ENCODE measurements around the gene SLC7A4. TPM values are rescaled to one million over a fixed set of nuclear protein-coding genes. Genes with fewer than 3 reads are reported as not detected.
"Not testable (repeated sequence)": the region's sequence is repeated elsewhere in the genome, so short reads cannot be mapped to it uniquely, and the experiment has no call there.

Gene SLC7A4
- total and polyA plus RNA-seq, 4 donors: 0.15 TPM; not detected in 3

DNA sequence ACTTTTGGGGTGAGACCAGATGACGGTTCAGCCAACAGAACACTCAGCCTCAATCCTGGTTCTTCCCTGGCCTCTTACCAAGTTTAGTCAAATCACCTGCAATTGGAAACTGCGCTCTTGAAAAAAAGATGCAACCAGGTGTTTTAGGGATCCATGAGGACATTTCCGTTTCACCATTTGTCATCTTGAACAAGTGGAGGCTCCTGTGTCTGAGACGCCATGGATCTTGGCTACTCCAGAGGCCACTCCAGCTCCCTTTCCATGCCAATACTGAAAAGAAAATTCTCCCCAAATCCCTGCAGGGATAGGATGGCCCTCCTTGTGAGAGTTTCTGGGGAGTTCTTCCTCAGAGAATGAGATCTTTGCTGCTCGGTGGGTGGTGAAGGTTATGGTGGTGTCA is 41.1 kb upstream of the SLC7A4 start:
- 88% methylated on average over 5 of the region's 5 CpGs for WGBS, 2 donors
- H3K36me3 ChIP-seq (ENCODE audit: control insufficient read depth in 1 of 2, insufficient read depth in 2 of 2, low read length in 1 of 2): no peaks in the 10 kb centered on the region
- H3K27ac ChIP-seq (ENCODE audit: low read depth in 1 of 2, low read length in 2 of 2): no peak overlapping the region
- ATAC-seq (ENCODE audit: low FRiP score) (no peak), DNase-seq (no peak)
- no peaks in the 10 kb centered on the region for H3K4me1 ChIP-seq (ENCODE audit: control insufficient read depth in 1 of 2, insufficient read depth in 2 of 2, low read length in 2 of 2)
- no peak overlapping the region for H3K4me3 ChIP-seq (ENCODE audit: low read length in 2 of 2)
- intact Hi-C loops (cut with DNase I): no loop called here
- H3K27me3 ChIP-seq (ENCODE audit: control insufficient read depth in 1 of 2, insufficient read depth in 2 of 2, low read length in 1 of 2): no peaks in the 10 kb centered on the region
- no peaks in the 10 kb centered on the region for H3K9me3 ChIP-seq (ENCODE audit: control insufficient read depth, low read length)

- DNase-seq (no peak), ATAC-seq (ENCODE audit: low FRiP score) (no peak)
- intact Hi-C loops (cut with DNase I): no loop called here
- H3K36me3 ChIP-seq (ENCODE audit: control insufficient read depth in 1 of 2, insufficient read depth in 2 of 2, low read length in 1 of 2): no peaks in the 10 kb centered on the region
- WGBS, 2 donors: 73 to 78% methylated on average over 3 of the region's 3 CpGs
- no peak overlapping the region for H3K27ac ChIP-seq (ENCODE audit: low read depth in 1 of 2, low read length in 2 of 2)
- H3K4me3 ChIP-seq (ENCODE audit: low read length in 2 of 2): no peak overlapping the region
- H3K27me3 ChIP-seq (ENCODE audit: control insufficient read depth in 1 of 2, insufficient read depth in 2 of 2, low read length in 1 of 2): no peaks in the 10 kb centered on the region
- no peaks in the 10 kb centered on the region for H3K9me3 ChIP-seq (ENCODE audit: control insufficient read depth, low read length)
- no peaks in the 10 kb centered on the region for H3K4me1 ChIP-seq (ENCODE audit: control insufficient read depth in 1 of 2, insufficient read depth in 2 of 2, low read length in 2 of 2)
These were observed 40.7 kb upstream of the SLC7A4 start for GRCh38 chr22:21073023-21073422.

DNA sequence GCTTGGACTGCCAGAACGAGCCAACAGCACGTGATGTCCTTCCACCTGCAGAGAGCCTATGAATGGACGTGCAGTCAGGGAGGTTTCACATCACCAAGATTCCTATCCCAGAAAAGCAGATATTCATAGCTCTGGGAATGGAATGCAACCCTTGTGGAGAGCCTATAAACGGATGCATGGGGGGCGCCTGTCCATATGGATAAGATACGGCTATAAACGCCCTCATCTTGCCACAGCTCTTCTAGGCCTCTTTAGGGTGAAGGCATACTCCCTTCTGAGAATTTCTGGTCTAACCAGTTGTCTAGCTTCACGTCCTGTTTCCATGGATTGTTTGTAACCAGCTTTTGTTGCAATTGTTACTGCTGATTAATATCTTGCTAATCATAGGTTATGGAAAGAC is 39.4 kb upstream of the SLC7A4 start:
- ATAC-seq (ENCODE audit: low FRiP score); H3K36me3 ChIP-seq (ENCODE audit: control insufficient read depth in 1 of 2, insufficient read depth in 2 of 2, low read length in 1 of 2); DNase-seq; H3K27ac ChIP-seq (ENCODE audit: low read depth in 1 of 2, low read length in 2 of 2); H3K27me3 ChIP-seq (ENCODE audit: control insufficient read depth in 1 of 2, insufficient read depth in 2 of 2, low read length in 1 of 2); H3K4me3 ChIP-seq (ENCODE audit: low read length in 2 of 2); H3K4me1 ChIP-seq (ENCODE audit: control insufficient read depth in 1 of 2, insufficient read depth in 2 of 2, low read length in 2 of 2); intact Hi-C loops (cut with DNase I); H3K9me3 ChIP-seq (ENCODE audit: control insufficient read depth, low read length): not testable (repeated sequence)
- WGBS, 2 donors: 77% methylated on average over 8 of the region's 8 CpGs

DNA sequence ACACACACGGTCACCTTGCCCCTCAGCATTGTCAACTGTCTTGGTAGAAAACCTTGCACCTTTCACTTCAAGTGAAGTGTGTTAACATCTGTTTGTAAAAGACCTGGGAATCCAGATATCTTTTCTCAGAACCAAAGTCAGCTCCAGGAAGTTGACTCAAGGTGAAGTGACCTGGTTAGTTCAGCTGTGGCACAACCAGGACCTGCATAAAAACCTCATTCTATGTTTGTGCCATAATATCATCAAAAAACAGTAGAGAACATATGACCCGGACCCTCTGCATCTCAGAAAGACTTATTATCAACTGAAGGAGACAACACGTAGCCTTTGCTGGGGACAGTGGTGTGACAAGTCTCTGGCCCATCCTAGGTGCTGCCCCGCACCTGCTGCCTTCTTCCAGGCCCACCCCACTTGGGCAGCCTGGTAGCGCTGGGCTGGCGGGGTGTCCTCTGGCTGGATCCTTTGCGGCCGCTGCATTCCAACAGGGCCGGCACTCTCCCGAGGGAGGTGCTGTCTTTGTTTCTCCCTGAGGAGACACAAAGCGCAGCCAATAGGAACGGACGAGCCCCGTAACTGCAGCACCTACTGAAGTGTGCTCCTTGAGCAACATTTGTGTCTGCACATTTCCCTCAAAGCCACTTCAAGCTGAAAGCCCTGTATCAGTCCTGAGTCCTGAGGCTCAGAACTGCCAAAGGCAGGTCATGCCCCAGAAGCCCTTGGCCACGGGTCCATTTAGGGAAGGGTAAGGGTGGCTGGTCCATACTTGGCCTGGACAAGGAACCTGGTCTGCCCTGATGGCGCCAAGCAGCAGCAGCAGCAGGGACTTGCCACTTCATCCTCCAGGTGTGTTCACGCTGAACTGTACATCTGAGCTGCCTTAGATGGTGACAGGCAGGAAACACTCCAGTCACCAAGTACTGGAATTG is 38.6 kb upstream of the SLC7A4 start:
- DNase-seq (no peak), ATAC-seq (ENCODE audit: low FRiP score) (no peak)
- WGBS, 2 donors: 82% methylated on average over 17 of the region's 17 CpGs
- Histone ChIP-seq H3K27ac (ENCODE audit: low read depth in 1 of 2, low read length in 2 of 2) (no peak overlapping the region), H3K27me3 (ENCODE audit: control insufficient read depth in 1 of 2, insufficient read depth in 2 of 2, low read length in 1 of 2) (no peaks in the 10 kb centered on the region), H3K4me3 (ENCODE audit: low read length in 2 of 2) (no peak overlapping the region), H3K9me3 (ENCODE audit: control insufficient read depth, low read length) (no peaks in the 10 kb centered on the region), H3K4me1 (ENCODE audit: control insufficient read depth in 1 of 2, insufficient read depth in 2 of 2, low read length in 2 of 2) (no peaks in the 10 kb centered on the region), H3K36me3 (ENCODE audit: control insufficient read depth in 1 of 2, insufficient read depth in 2 of 2, low read length in 1 of 2) (no peaks in the 10 kb centered on the region)
- intact Hi-C loops (cut with DNase I): no loop called here

DNA sequence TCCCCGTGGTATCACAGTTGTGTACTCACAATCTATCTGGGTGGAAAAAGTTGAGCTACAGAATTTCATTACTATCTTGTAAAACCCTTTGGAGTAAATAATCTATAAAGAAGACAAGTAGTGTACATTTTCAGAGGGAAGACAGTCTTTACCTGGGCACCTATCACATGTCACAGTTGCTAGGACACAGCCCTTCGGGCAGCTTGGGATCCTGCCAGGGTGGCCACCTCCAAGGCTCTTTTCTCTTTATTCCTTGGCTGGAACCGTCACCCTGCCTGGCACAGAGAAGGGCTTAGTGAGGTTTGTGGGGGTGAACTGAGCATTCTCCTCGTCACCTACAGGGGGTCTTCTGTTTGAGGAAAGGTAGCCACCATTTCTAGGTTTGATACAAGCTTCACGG is 37.0 kb upstream of the SLC7A4 start:
- H3K27ac ChIP-seq (ENCODE audit: low read depth in 1 of 2, low read length in 2 of 2): no peak overlapping the region
- no peaks in the 10 kb centered on the region for H3K27me3 ChIP-seq (ENCODE audit: control insufficient read depth in 1 of 2, insufficient read depth in 2 of 2, low read length in 1 of 2)
- H3K4me1 ChIP-seq (ENCODE audit: control insufficient read depth in 1 of 2, insufficient read depth in 2 of 2, low read length in 2 of 2): no peaks in the 10 kb centered on the region
- WGBS, 2 donors: 62% methylated on average over 5 of the region's 5 CpGs
- ATAC-seq (ENCODE audit: low FRiP score): no peak
- H3K9me3 ChIP-seq (ENCODE audit: control insufficient read depth, low read length): no peaks in the 10 kb centered on the region
- no peak for DNase-seq
- H3K4me3 ChIP-seq (ENCODE audit: low read length in 2 of 2): no peak overlapping the region
- no peaks in the 10 kb centered on the region for H3K36me3 ChIP-seq (ENCODE audit: control insufficient read depth in 1 of 2, insufficient read depth in 2 of 2, low read length in 1 of 2)
- intact Hi-C loops (cut with DNase I): no loop called here

DNA sequence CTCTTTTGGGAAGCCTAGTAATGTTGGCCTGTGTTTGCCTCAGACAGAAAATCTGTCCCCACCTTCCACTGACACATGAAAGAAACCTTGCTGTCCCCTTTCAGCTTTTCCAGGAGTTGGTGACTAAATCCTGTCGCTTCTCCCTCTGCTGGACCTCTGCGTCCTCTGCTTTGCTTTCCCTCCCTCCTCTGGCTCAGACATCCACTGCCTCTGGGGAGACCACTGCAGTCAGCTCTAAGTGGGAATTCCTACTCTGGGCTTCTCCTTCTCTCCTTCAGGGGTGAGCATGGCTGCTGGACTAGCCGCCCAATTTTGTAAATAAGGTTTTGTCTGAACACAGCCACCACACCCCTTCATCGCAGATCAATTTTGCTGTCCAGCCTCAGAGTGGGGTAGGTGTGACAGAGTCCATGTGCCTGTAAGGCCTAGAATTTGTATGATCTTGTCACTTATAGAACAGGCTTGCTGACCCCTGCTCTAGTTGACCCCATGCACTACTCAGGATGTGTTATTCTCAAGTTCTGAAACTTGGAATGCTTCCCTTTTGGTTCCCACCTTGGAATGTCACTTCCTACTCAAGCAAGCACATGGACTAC is 36.4 kb upstream of the SLC7A4 start:
- Histone ChIP-seq H3K4me3 (ENCODE audit: low read length in 2 of 2) (no peak overlapping the region), H3K9me3 (ENCODE audit: control insufficient read depth, low read length) (no peaks in the 10 kb centered on the region), H3K27me3 (ENCODE audit: control insufficient read depth in 1 of 2, insufficient read depth in 2 of 2, low read length in 1 of 2) (no peaks in the 10 kb centered on the region), H3K27ac (ENCODE audit: low read depth in 1 of 2, low read length in 2 of 2) (no peak overlapping the region), H3K4me1 (ENCODE audit: control insufficient read depth in 1 of 2, insufficient read depth in 2 of 2, low read length in 2 of 2) (no peaks in the 10 kb centered on the region), H3K36me3 (ENCODE audit: control insufficient read depth in 1 of 2, insufficient read depth in 2 of 2, low read length in 1 of 2) (no peaks in the 10 kb centered on the region)
- intact Hi-C loops (cut with DNase I): no loop called here
- DNase-seq: no peak
- WGBS, 2 donors: 56 to 58% methylated on average over 4 of the region's 4 CpGs
- no peak for ATAC-seq (ENCODE audit: low FRiP score)

DNA sequence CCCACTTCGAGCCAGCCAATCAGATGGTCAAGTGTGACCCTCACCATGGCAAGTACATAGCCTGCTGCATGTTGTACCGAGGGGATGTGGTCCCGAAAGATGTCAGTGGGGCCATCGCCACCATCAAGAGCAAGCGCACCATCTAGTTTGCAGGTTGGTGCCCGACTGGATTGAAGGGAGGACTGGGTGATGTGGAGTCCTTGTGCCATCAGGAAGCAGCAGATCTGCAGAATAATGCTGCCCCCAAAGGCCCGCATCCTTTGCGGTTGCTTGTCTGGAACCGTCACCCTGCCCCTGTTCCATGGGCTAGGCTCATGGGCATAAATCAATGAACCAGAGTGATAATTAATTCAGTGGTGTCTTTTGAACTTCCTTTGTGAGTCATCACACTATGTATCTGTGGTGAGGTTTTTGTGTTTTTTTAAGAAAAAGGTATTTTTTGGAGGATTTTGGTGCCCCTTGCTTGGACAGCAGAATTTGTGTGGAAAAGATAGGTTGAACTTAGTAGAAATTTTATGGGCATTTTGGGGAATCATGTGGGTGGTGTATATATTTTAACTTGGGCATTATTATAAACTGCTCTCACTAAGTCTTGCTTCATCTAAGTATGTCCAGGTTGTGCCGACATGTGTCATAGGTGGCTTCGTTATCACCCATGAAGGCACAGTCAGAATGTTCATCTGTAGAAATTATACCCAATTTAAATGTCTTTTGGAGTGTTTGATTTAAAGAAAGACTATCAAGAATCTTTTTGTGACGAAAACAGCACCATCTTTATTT is 35.7 kb upstream of the SLC7A4 start:
- Histone ChIP-seq H3K36me3 (ENCODE audit: control insufficient read depth in 1 of 2, insufficient read depth in 2 of 2, low read length in 1 of 2) (no peaks in the 10 kb centered on the region), H3K9me3 (ENCODE audit: control insufficient read depth, low read length) (no peaks in the 10 kb centered on the region), H3K4me1 (ENCODE audit: control insufficient read depth in 1 of 2, insufficient read depth in 2 of 2, low read length in 2 of 2) (no peaks in the 10 kb centered on the region), H3K4me3 (ENCODE audit: low read length in 2 of 2) (no peak overlapping the region), H3K27ac (ENCODE audit: low read depth in 1 of 2, low read length in 2 of 2) (no peak overlapping the region), H3K27me3 (ENCODE audit: control insufficient read depth in 1 of 2, insufficient read depth in 2 of 2, low read length in 1 of 2) (no peaks in the 10 kb centered on the region)
- DNase-seq (peak in 1 of 2 donors; percentile 16), ATAC-seq (ENCODE audit: low FRiP score) (no peak)
- intact Hi-C loops (cut with DNase I): no loop called here
- 90 to 91% methylated on average over 12 of the region's 12 CpGs for WGBS, 2 donors

GRCh38 chr22:21067075-21067900 is 34.9 kb upstream of the SLC7A4 start:
- no peak overlapping the region for H3K4me3 ChIP-seq (ENCODE audit: low read length in 2 of 2)
- ATAC-seq (ENCODE audit: low FRiP score) (no peak), DNase-seq (peak in 1 of 2 donors; percentile 27)
- intact Hi-C loops (cut with DNase I): no loop called here
- H3K36me3 ChIP-seq (ENCODE audit: control insufficient read depth in 1 of 2, insufficient read depth in 2 of 2, low read length in 1 of 2): no peaks in the 10 kb centered on the region
- no peaks in the 10 kb centered on the region for H3K27me3 ChIP-seq (ENCODE audit: control insufficient read depth in 1 of 2, insufficient read depth in 2 of 2, low read length in 1 of 2)
- H3K4me1 ChIP-seq (ENCODE audit: control insufficient read depth in 1 of 2, insufficient read depth in 2 of 2, low read length in 2 of 2): no peaks in the 10 kb centered on the region
- H3K9me3 ChIP-seq (ENCODE audit: control insufficient read depth, low read length): no peaks in the 10 kb centered on the region
- 88% methylated on average over 27 to 28 of the region's 28 CpGs for WGBS, 2 donors
- no peak overlapping the region for H3K27ac ChIP-seq (ENCODE audit: low read depth in 1 of 2, low read length in 2 of 2)

Measured in aorta (tissue), 5 donors.